Stimulated activated CD8-positive, alpha-beta memory T cell treated with anti-CD3 and anti-CD28 coated beads, Interleukin-7, amount 100 ng/mL, for 48 hours (primary cell): Measurements from ENCODE around the gene VPS35.

Source experiments
- DNase-seq, 2 donors: peaks; one replicate each; pipeline ENCODE4 v3.0.0-alpha.2; 2020; ENCODE audit warnings: low read depth in 1 of 2; ENCODE audit errors: extremely low read depth in 1 of 2

VPS35 gene

DNA sequence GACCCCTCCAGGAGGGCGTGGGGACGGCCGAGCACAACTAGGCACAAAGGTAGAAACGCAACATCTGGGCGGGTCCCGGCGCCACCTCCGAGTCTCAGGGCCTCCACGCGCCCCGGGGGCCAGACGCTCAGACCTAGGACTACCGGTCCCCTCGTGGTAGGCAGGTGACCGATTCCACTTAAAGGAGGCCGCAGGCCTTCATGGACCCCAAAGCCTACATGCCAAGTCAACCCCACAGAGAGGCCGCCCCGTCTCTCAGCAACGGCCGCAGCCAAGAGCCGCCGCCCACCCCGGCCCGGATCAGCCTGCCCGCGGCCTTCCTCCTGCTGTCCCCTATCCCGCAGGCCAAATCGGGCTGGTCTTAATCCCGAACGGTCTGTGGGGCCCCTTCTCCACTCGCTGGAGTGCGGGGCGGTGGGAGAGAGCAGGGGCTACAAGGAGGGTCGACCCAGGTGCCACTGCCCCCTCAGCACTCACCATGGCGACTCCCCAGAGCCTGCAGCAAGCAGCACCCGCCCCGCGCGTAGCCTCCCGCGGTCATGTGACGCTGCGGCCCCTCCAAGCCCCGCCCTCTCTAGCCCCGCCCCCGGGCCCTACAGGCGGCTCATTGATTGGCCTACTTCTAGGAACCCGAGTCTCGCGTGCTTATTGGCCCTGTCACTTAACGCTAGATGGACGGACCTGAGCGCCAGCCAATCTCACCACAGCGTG lies at the start of gene VPS35:
Gene VPS35 (minus strand): TSS at position 525 of the 711 bp plus-strand sequence. CDS start 45 bp downstream, at position 480.
- DNase-seq = peak; percentile 98 to 99

DNA sequence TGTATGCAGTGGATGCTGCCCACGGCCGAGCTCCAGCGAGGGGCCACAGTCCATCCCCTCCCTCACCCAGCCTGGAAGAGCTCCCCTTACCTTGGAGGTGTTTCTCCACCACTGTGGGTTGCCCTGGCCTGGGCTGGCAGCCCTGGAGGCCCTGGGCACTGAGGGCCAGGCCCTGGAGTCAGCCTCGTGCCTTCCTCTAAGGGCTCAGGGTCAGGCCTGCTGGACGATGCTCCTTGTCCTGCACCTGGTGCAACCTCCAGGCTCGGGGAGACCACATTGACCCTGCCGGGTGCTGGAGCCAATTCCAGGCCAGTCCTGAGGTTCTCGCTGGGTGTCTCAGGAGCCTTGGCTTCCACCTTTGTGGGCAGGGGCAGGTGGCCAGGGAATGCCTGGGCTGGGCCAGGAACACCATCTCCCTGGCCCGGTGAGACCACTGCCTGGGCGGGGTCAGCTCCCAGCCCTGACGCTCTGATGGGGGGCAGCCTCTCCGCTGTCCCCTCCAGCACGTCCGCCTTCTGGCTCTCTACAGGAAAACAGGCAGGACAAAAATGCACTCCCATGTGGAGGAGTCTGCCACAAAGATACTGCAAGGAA lies 48.7 kb upstream of the VPS35 start:
- no peak for DNase-seq

DNA sequence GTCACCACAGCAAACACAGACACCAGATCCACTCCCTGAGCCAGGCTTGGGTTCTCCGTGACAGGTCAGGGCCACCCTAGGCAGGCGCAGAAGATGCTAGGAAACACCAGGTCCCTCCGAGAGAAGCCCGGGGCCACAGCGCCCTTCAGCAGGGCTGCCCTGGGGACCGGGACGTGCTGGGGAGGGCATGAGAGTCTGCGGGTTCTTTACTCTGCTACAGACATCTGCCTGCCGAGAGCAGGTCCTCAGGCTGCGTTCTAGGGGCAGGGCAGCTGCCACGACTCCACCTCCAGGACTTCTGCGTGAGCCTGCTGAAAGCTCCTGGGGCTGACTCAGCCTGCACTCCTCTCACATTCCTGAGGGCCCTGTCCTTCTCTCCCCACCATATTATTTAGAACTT lies 47.7 kb upstream of the VPS35 start:
- no peak for DNase-seq

DNA sequence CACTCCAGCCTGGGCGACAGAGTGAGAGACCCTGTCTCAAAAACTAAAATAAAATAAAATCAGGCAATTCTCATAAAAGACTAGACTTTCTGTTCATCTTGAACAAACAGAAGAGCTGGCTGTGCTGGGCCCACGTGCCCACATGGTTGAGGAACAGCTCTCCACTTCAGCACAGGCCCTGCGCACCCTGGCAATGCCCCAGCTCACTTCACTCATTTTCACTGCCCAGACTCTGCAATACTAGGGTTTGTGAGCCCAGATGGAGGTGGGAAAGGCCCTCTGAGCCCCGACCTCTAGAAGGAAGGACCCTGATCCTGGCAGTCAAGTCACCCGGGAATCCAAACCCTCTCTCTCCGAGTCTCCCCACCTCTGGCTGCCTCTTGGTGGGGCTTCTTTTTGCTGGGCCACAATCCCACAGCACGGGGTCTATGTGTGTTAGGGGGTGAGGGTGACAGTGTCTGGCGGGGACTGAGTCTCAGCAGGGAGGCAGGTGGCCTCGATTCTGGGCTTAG lies 44.4 kb upstream of the VPS35 start:
- DNase-seq = no peak

DNA sequence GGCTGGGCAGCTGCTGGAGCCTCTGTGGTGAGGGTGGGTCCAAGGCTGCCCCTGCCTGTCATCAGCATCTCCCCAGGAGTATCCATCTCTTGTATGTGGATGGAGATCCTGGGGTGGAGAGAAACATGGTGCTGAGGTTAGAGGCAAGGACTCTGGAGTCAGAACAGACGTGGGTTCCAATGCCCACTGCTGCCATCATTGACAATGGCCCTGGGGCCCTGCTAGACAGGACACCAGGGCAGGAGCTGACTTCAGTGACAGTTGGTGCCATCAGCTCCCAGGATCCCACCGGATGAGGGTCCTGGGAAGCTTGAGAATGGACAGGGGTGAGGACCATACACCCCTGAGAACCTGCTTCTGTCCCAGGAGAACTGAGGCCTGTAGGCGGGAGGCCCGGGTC lies 43.6 kb upstream of the VPS35 start:
- DNase-seq = no peak

DNA sequence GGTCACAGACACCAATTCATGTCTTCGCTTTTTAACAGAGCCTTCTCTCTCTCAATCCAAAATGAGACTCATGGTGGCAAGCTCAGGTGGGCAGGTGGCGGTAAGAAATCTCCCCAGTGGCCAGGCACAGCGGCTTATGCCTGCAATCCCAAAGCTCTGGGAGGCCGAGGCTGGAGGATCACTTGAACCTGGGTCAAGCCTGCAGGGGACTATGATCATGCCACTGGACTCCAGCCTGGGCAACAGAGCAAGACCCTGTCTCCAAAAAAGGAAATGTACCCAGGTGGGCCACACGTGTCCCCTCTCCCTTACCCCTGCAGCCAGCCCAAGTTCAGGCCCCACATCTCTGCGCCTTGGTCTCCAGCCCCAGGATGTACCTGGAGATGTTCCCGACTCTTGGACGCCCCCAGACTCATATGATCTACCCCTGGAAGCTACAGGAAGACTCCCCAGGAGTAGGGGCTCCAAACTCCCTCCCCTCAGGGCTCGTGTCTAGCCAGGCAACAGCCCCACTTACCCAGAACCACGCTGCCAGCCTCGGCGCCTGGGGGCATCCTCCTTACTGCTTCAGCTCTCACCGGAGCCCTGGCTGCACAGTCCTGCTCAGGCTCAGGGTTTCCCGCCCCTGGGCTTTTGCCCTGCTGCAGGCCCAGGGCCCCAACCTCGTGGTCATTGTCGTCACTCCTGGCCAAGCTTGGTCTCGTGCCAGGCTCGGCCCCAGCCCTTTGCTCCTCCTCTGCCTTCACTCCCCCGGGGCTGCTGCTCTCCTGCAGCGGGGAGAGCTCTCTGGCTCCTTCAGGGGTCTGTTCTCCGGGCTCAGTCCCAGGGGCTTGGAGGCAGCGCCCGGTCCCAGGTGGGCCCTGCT lies 42.9 kb upstream of the VPS35 start:
- no peak for DNase-seq

DNA sequence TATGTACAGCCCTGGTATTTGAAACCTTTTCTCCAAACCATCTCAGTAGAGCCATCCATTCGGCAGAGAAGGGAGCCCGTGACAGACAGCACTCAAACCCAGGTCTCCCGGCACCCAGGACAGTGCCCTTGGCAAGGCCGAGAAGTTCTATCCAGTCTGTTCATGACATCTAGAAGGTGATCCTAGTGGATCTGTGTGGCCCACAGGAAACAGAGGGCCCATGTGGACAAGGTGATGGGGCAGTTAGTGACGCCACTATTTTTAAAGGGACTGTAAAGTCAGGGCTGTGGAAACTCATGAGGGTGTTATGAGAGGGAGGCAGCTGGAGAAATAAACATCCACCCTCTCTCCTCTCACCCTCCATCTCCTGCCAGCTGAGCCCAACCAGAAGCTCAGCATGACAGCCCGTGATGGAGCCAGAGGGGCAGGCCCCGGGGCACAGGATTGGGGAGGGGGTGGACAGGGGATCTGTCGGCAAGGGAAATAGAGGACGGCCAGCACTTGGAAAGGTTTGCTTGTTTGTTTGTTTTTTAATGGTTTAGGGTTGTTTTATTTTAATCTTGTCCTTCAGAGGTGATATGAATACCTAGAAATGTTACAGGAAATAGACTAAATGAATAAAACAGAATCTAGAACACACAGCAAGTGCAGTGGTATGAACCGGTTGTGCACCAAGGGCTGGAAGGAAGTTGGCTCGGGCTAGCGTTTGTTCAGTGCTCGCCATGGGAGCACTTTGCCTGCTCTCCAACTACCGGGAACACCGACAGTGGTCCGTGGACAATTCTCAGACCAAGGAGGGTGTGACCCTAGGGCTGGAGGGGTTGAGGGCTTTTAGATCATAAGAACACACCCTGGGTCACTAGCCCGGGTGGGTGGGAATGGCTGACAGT lies 42.1 kb upstream of the VPS35 start:
- DNase-seq = no peak

DNA sequence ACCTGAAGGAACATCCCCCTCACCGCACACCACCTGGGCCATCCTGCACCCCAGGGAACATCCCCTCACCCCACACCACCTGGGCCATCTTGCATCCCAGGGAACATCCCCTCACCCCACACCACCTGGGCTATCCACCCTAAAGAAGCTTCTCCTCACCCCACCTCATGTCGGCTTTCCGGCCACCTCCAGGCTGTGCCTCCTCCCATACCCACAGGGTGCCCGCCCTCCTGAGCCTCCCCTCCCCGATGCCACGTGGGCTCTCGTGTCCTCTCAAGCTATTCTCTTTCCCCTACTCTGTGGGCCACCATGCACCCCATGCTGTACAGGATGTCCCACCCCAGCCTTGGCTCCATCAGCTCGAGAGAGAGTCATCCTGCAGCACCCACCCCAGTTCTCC lies 41.1 kb upstream of the VPS35 start:
- DNase-seq = no peak

DNA sequence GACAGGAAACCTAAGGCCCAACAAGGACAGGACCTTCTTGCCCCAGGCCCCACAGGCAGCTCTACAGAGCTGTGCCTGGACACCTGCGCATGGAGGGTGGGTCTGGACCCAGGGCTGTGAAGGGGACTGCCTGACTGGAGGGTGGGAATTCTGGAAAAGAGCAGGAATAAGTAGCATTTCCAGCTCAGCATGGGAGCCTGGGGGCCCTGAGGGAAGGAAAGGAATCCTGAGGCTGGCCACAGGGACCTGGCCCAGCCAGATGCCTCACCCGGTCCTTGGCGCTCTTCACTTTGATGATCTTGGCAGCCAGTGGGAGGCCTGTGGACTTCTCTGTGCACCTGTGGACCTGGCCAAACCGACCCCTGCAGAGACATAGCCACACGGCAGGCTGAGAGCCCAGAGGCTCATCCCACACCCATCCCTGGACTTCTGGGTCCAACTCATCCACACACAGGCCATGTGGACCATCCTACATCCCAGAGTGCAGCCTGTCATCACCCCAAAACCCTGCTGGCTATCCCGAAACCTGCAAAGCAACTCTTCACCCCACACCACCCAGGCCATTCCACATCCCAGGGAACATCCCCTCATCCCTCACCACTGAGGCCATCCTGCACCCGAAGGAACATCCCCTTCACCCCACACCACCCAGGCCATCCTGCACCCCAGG lies 40.5 kb upstream of the VPS35 start:
- no peak for DNase-seq

DNA sequence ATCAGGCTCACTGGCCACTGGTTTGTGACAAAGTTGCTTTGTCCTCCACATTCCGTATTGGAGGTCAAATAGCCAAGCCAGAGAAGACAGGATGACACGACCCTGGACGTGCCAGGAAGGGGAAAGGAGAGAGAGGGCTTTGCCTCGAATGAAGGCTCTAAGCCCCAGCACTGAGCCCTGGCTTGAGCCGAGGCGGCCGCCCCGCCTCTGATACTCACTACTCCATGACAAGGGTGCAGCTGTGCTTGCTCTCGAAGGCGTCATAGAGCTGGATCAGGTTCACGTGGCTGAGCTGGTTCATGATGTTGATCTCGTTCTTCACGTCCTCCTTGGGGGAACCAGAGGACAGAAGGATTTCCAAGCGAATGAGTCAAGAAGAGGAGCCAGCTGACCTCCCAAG lies 39.8 kb upstream of the VPS35 start:
- no peak for DNase-seq

DNA sequence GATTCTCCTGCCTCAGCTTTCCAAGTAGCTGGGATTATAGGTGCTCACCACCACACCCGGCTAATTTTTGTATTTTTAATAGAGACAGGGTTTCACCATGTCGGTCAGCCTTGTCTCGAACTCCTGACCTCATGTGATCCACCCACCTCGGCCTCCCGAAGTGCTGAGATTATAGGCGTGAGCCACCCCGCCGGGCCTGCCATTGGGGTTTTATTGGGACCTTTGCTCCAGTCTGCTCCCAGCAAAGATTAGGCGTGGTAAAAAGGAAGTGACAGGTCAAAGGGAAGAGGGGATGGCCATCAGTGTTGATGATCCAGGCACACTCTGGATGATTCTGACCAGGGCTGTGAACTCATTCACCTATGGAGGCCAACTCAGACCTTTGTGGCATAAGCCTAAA lies 38.7 kb upstream of the VPS35 start:
- DNase-seq = no peak

DNA sequence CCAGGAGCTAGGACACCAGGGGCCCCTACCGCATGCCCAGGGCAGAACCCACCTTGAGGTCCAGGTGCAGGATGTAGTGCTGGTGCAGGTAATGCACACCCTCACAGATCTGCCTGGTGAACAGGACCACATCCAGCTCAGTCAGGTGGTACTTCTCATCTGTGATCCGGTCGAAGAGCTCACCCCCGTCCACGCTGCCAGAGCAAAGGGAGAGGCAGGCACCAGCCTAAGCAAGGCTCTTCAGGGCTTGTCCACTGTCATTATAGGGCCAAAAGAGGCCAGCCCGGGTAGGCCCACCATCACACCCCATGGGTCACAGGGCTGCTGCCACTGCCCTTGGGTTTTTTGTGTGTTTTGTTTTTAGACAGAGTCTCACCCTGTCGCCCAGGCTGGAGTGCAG lies 38.2 kb upstream of the VPS35 start:
- no peak for DNase-seq

DNA sequence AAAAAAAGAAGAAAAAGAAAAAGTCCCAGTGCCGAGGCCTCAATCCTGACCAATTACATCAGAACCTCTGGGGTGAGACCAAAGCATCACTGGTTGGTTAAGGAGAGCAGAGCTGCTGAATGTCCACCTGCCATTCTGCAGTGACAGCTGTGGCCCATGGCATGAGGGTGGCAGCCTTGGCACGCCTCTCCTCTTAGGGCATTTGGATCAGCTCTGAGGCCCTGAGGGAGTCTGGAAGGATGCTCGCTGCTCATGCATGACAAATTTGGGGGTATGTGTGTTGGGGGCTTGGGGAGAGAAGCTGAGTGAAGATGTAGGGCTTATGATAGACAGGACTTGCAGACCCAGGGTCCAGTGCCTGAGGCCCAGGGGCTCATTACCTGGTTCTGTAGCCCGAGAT lies 32.9 kb upstream of the VPS35 start:
- DNase-seq = no peak

DNA sequence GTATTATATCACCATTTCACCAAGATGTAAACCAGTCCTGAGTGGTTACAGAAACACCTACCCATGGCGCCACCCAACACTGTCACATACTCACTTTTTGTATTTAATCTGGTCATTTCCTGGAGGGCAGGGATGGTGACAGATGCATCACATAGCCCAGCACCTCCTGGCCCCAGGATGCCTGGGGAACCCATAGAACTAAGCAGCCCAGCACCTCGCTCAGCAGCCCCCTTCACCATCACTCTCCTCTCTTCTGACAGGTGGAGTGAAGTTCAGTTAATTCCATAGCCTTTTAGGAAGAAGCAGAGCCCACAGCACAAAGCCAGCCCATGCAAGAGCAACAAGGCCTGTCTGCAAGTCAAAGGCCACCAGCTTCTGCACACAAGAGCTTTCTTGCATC lies 31.6 kb upstream of the VPS35 start:
- no peak for DNase-seq

DNA sequence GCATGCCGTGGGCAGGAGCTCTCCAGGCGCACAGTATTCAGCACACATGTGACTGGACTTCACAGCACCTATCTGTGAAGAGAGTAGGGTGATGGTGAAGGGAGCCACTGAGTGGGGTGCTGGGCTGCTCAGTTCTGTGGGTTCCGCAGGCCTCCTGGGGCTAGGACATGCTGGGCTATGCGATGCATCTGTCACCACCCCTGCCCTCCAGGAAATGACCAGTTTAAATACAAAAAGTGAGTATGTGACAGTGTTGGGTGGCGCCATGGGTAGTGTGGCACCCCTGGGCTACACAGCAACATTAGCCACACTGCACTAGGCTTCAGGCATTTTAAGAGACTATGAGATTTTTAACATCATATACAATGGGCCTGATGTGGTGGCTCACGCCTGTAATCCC lies 30.6 kb upstream of the VPS35 start:
- no peak for DNase-seq

DNA sequence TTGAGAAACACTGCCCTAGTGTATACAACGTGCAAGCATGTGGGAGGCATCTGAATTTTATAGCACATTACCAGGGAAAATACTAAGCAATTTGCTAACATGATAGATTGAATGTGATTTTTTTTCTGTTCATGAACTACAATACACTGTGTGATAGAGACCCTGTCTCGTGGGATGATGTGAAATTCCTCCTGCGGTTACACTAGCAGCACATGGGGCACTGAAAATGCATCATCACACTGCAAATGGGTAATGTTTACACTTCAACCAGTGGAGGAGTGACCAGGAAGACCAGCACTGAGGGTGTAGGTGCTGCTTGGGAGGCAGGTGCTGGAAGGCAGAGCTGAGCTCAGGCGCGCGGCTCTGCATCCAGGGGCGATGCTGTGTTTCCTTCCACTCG lies 29.2 kb upstream of the VPS35 start:
- DNase-seq = no peak

DNA sequence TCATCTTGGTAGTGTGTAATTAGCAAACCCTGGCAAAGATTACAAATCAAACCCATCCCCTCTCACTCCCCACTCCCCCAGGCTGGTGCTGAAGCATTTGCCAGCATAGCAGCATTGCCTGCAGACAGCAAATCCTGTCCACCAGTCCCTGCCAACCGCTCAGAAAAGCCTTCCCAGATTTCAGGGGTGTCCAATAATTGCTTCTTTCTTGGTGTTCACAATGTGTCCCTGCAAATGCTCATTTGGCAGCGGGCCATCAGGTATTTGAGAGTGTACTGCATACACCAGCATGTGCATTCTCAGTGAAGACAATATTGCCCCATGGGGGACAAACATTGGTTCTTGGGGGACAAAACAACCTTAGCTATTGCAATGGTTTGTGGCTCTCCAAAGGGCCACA lies 28.7 kb upstream of the VPS35 start:
- no peak for DNase-seq

DNA sequence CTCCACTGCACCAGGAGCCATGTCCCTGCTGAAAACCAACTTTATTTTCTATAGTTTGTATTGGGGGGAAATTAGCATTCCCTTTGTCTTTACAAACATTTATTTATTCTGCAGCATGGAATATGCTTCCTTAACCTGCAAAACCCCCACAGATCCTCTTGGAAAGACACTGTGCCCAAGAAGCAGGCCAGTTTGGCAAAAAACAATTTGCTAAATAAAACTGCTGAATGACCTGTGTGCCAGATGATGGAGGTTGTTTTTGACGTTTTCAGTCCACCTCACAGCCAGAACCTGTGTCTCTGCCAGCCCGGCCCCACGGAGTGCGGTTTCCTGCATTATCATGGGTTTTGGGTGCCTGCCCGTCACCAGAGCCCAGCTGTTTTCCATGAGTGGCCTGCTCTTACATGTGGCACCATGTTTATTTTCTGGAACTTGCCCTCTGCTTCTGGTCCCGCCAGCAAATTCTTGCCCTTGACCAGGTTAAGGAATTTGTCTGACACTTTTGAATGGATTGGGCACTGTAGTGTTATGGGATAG lies 26.9 kb upstream of the VPS35 start:
- DNase-seq = no peak

DNA sequence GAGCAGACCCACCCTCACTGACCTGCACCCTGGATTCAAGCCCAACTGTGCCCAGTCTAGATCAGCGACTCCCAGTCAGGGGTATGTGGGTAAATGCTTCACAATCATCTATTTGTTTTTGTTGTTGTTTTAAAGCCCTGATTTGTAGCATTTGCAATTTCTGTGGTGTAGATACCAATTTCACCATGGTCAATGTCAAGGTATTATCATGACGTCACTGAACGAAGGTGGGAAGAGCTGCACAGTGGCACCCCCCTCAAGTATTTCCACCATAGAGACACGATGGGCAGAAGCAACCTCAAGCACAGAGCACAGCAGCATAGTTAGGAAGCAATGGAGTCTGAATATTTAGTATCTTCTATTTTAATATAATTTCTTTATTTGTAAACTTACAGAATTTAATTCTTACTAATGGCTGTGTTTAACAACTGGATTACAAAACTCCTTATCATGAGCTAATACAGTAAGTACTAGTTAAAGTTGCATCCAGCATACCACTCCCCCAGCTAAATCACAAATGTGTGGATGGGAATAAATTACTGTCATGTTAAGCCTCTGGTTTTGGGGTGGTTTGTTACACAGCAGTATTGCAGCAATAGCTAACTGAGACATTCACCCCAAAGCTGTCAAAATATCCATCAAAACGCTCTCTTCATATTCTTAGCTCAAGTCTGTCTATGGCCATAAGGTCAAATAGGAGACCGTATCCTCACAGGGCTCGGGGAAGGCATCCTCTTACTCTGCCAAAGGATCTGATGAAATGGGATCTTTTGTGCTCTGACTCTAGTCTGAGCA lies 26.0 kb upstream of the VPS35 start:
- DNase-seq = no peak
